K562 (cell line): ENCODE data around the gene FLAD1. TPM values are rescaled to one million over a fixed set of nuclear protein-coding genes. Genes with fewer than 3 reads are reported as not detected.
A peak's percentile ranks its signal among the peaks of the same experiment; 100 is the strongest.

Source experiments
- ATAC-seq: fragments of 200-7000 bp; cut with Tn5 transposase; 3 replicates; pipeline ENCODE4 v1.9.1; 2020; ENCODE audit warnings: moderate library complexity
- BruUV-seq: library from RNA; stranded (reverse); fragments of 400-500 nt; replicated peaks from 2 replicates; lab custom pipeline; 2021; lab: Mats Ljungman, UMichigan
- CTCF ChIA-PET: fragments of 300-600 bp; formaldehyde crosslinking; extraction: SDS; loops from one replicate; lab custom pipeline; 2021; ENCODE audit warnings: low intra/inter-chr PET ratio; lab: Yijun Ruan, JAX
- POLR2A ChIA-PET: fragments of 300-600, 350-650 bp; sonication (Branson Sonifier 250); formaldehyde crosslinking; extraction: SDS; loops from one replicate; lab custom pipeline; 2021; ENCODE audit warnings: antibody characterized with exemption, inconsistent platforms; lab: Yijun Ruan, JAX
- DNase-seq, 4 experiments: peaks; one replicate each; pipeline versions ENCODE4 v3.0.0 to v3.0.0-alpha.2; 2011 to 2018; ENCODE audit warnings: low spot score in 3 of 4, mixed read lengths in 3 of 4; ENCODE audit errors: extremely low read depth in 1 of 4
- FAIRE-seq: peaks from 2 replicates; lab custom pipeline; 2011; peaks lifted over from hg19 to GRCh38; lab: Jason Lieb, UNC
- H2AFZ ChIP-seq: 2 replicates; pipeline ENCODE4 v1.6.0; 2011; ENCODE audit warnings: low read depth, low read length, control low read depth, inconsistent platforms
- H3K27ac ChIP-seq: fragments of 200-600 bp; 3 replicates; pipeline ENCODE4 v1.8.0; 2011; ENCODE audit warnings: low read depth, mild to moderate bottlenecking, control low read depth, inconsistent platforms, low read length, moderate library complexity, mixed read lengths; ENCODE audit errors: extremely low read depth
- H3K27me3 ChIP-seq, 2 experiments: fragments of 300-600 bp in 1 of 2; 2 replicates in 1 of 2; 3 replicates in 1 of 2; pipeline versions ENCODE4 v1.6.0 to v1.8.0; 2011; ENCODE audit warnings: inconsistent platforms in 2 of 2, low read length in 2 of 2, mild to moderate bottlenecking in 1 of 2, mixed read lengths in 1 of 2, moderate library complexity in 1 of 2; ENCODE audit not compliant: control insufficient read depth in 2 of 2, insufficient read depth in 2 of 2
- H3K36me3 ChIP-seq: fragments of 300-600 bp; 3 replicates; pipeline ENCODE4 v1.8.0; 2011; ENCODE audit warnings: mild to moderate bottlenecking, low read length, inconsistent platforms; ENCODE audit not compliant: control insufficient read depth, insufficient read depth
- H3K4me1 ChIP-seq, 2 experiments: fragments of 200-600 bp in 1 of 2; replicated peaks in 1 of 2; 2 replicates in 1 of 2; 3 replicates in 1 of 2; pipeline versions ENCODE4 v1.5.1 to v1.8.0; 2011; ENCODE audit warnings: inconsistent platforms in 2 of 2, low read length in 2 of 2, mild to moderate bottlenecking in 1 of 2, mixed read lengths in 1 of 2, moderate library complexity in 1 of 2; ENCODE audit not compliant: control insufficient read depth in 2 of 2, insufficient read depth in 2 of 2
- H3K4me2 ChIP-seq: 2 replicates; pipeline ENCODE4 v1.6.1; 2011; ENCODE audit warnings: low read length, control low read depth, inconsistent platforms, mixed read lengths; ENCODE audit not compliant: insufficient read depth
- H3K4me3 ChIP-seq: fragments of 200-600 bp; sonication (generic), shearing (Covaris generic); 2 replicates; pipeline ENCODE4 v1.5.1; 2016; ENCODE audit warnings: control low read depth, inconsistent platforms
- H3K79me2 ChIP-seq: fragments of 200-600 bp; 3 replicates; pipeline ENCODE4 v1.8.0; 2011; ENCODE audit warnings: low read length, inconsistent platforms; ENCODE audit not compliant: control insufficient read depth, insufficient read depth
- H3K9ac ChIP-seq, 2 experiments: 2 replicates each; pipeline versions ENCODE4 v1.6.0 to v1.6.1; 2011; ENCODE audit warnings: low read depth in 2 of 2, low read length in 2 of 2, control low read depth in 1 of 2, inconsistent platforms in 1 of 2, mild to moderate bottlenecking in 1 of 2, mixed read lengths in 1 of 2; ENCODE audit not compliant: insufficient read depth in 1 of 2
- H3K9me1 ChIP-seq: one replicate; pipeline ENCODE4 v1.6.0; 2011; ENCODE audit warnings: inconsistent platforms, mild to moderate bottlenecking, low read length, moderate library complexity; ENCODE audit not compliant: control insufficient read depth, insufficient read depth
- H3K9me3 ChIP-seq: replicated peaks from 2 replicates; pipeline ENCODE4 v1.5.1; 2011; ENCODE audit warnings: low read depth, low read length, inconsistent platforms; ENCODE audit not compliant: control insufficient read depth, insufficient read depth
- H4K20me1 ChIP-seq: replicated peaks from 2 replicates; pipeline ENCODE4 v1.6.1; 2011; ENCODE audit warnings: low read length, inconsistent platforms, mixed read lengths; ENCODE audit not compliant: control insufficient read depth, insufficient read depth
- HNRNPL ChIP-seq: fragments of 200-400 bp; formaldehyde crosslinking; IDR thresholded peaks from 2 replicates; pipeline ENCODE4 v1.6.1; 2017; ENCODE audit warnings: low read depth, mild to moderate bottlenecking, low read length
- POLR2G ChIP-seq: fragments of 200-400 bp; formaldehyde crosslinking; IDR thresholded peaks from 2 replicates; pipeline ENCODE4 v1.6.1; 2017; ENCODE audit warnings: low read depth, mild to moderate bottlenecking, antibody characterized with exemption, low read length, moderate library complexity
- ZNF253 ChIP-seq: fragments of 250-450 bp; sonication (Bioruptor Pico); conservative IDR thresholded peaks from 2 replicates; pipeline ENCODE4 v1.6.1; 2021; ENCODE audit warnings: mild to moderate bottlenecking
- WGBS: fragments of 100-300 bp; shearing (Covaris generic); methylation state at CpG from one replicate; pipeline ENCODE4 v1.1.6; 2016; ENCODE audit warnings: low coverage, mixed read lengths; ENCODE audit not compliant: insufficient coverage; ENCODE audit errors: missing lambda C conversion rate; 5-methylcytosine and 5-hydroxymethylcytosine counted together
- in situ Hi-C: fragments of 300-500 bp; cut with MboI; formaldehyde crosslinking; loops from 4 replicates; pipeline ENCODE4 v1.15.0; 2018; ENCODE audit warnings: inconsistent platforms, mixed read lengths
- intact Hi-C: fragments of 100-400 bp; cut with micrococcal nuclease; formaldehyde crosslinking; loops from 2 replicates; pipeline ENCODE4 v1.14.2; 2022
- polyA plus RNA-seq, 8 experiments: library from polyadenylated mRNA; depleted of rRNA in 4 of 8; stranded (reverse) in 5 of 8; unstranded in 3 of 8; fragments of >200 nt; fragmentation: Nextera tagmentation in 2 of 8; fragmentation: Illumina TruSeq in 1 of 8; extraction: Ambion mirVana in 2 of 8; extraction: Trizol in 1 of 8; gene quantifications; 2 replicates each; pipeline versions ENCODE4 v1.2.1 to v1.2.3, GENCODE V29; 2011 to 2014; ENCODE audit warnings: inconsistent platforms in 1 of 8, missing spikeins in 1 of 8
- total RNA-seq, 7 experiments: library from RNA; depleted of rRNA in 6 of 7; stranded (reverse); fragments of >200 nt in 6 of 7; fragmentation: Illumina TruSeq in 2 of 7; extraction: Trizol in 2 of 7; gene quantifications; 2 replicates each; pipeline versions ENCODE4 v1.2.1 to v1.2.3, GENCODE V29; 2011 to 2021; ENCODE audit warnings: low replicate concordance in 1 of 7

The FLAD1 gene
- total and polyA plus RNA-seq, 9 of the 15 experiments (the other 6 are each of a cell fraction or from before 2014, with no cell fraction given), result 24.9 to 85.8 (median 67.0) TPM

DNA sequence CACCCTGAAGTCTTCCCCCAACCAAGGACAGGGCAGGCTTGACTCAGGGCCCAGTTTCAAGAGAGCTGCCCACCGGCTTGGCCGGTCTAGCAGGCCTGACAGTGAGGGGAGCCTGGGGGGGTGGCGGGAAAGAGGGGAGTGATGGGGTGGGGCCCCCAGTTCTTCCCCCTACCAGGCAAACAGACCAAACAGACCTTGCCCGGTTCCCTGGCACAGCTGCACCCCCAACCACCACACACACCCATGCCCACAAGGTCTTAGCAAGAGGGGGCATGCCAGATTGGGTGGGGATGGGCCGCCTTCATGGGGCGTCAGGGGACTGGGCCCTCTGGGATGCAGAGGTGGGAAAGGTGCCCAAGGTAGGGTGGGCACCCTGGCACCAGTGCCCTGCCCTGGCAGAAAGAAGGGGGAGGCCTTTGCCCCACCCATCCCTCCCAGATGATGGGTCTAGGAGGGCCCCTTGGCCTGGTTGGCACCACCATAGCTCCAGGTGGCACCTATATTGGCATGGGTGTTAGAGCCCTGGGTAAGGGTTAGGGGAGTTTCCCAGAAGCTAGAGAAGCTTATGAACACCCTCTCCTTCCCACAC, 28.4 kb downstream of the FLAD1 start:
- no peak for TF ChIP-seq ZNF253 (CRISPR knock-in tag)
- TF ChIP-seq POLR2G, result peak; percentile 56; the same call in 1 of the 2 replicates
- TF ChIP-seq HNRNPL, result peak; percentile 80
- TF ChIP-seq, all 486 proteins: peak for 2
- no peak overlapping the region for H3K4me3 ChIP-seq
- no peaks in the 10 kb centered on the region for H3K27me3 ChIP-seq
- H3K9me3 ChIP-seq, result no peaks in the 10 kb centered on the region
- in situ Hi-C loops (no loop called here), intact Hi-C loops (no loop called here)
- peaks cover 71% of the 10 kb centered on the region for H3K79me2 ChIP-seq
- ATAC-seq (no peak), DNase-seq (no peak), FAIRE-seq (no peak)
- H3K36me3 ChIP-seq, result peaks cover 74% of the 10 kb centered on the region; the same call in 2 of the 3 replicates
- H4K20me1 ChIP-seq, result no peaks in the 10 kb centered on the region; the same call in 1 of the 2 replicates
- WGBS, result no CpG with 5 or more reads among the region's 6 CpGs
- H3K4me2 ChIP-seq, result peak overlapping the region; percentile 19; the same call in 1 of the 2 replicates
- peaks cover 73 to 91% of the 10 kb centered on the region in 2 experiments for H3K4me1 ChIP-seq
- no TSS peak for BruUV-seq
- H3K9ac ChIP-seq, result peak overlapping the region in 1 of 2 experiments; percentile 85; a peak in 1 of 4 replicates
- peak overlapping the region; percentile 51; the same call in 1 of the 3 replicates for H3K27ac ChIP-seq
- ChIA-PET CTCF (no interaction called here), POLR2A (interaction anchor here (0.7 to 1.3 kb wide), 5 partner anchors 18 to 75 kb away, joined by 3 to 5 read pairs (median 4); partner anchors contain the start of genes ADAM15, LENEP and PMVK)
- H3K9me1 ChIP-seq, result no peaks in the 10 kb centered on the region
- no peak overlapping the region for H2AFZ ChIP-seq
